T-helper 1 cell treated with Interleukin-12 subunit alpha and Interleukin-12 subunit beta and Interleukin-4 antibody, amounts not matched to agents 30 μg/mL and 1 μg/mL, for 36 hours (primary cell): ENCODE results near the gene UCMA.
"Not testable (repeated sequence)": the region's sequence is repeated elsewhere in the genome, so short reads cannot be mapped to it uniquely, and the experiment has no call there.

Experiments used
- H3K27ac Mint-ChIP-seq: one replicate; pipeline ENCODE4 v1.8.0; 2021; ENCODE audit warnings: mild to moderate bottlenecking, mixed read lengths
- H3K27me3 Mint-ChIP-seq: one replicate; pipeline ENCODE4 v1.8.0; 2021; ENCODE audit warnings: low read depth, mixed read lengths
- H3K36me3 Mint-ChIP-seq: one replicate; pipeline ENCODE4 v1.8.0; 2021; ENCODE audit warnings: low read depth, mixed read lengths
- H3K4me1 Mint-ChIP-seq: one replicate; pipeline ENCODE4 v1.8.0; 2021; ENCODE audit warnings: low read depth, mixed read lengths
- H3K4me3 Mint-ChIP-seq: one replicate; pipeline ENCODE4 v1.8.0; 2021; ENCODE audit warnings: mild to moderate bottlenecking, moderate library complexity, mixed read lengths
- H3K9me3 Mint-ChIP-seq: one replicate; pipeline ENCODE4 v1.8.0; 2021; ENCODE audit warnings: mixed read lengths

Gene UCMA

GRCh38 chr10:13247246-13247645, 13.1 kb upstream of the UCMA start:
- Mint-ChIP-seq H3K27me3 (no peaks in the 10 kb centered on the region), H3K9me3 (no peaks in the 10 kb centered on the region), H3K4me3 (no peak overlapping the region), H3K27ac (no peak overlapping the region), H3K4me1 (no peaks in the 10 kb centered on the region), H3K36me3 (no peaks in the 10 kb centered on the region)

GRCh38 chr10:13242260-13242659, 8.1 kb upstream of the UCMA start:
- not testable (repeated sequence) for H3K9me3 Mint-ChIP-seq, H3K27me3 Mint-ChIP-seq, H3K27ac Mint-ChIP-seq, H3K36me3 Mint-ChIP-seq, H3K4me1 Mint-ChIP-seq, H3K4me3 Mint-ChIP-seq

- H3K36me3 Mint-ChIP-seq: no peaks in the 10 kb centered on the region
These were observed 7.4 kb upstream of the UCMA start for GRCh38 chr10:13241613-13242012.

GRCh38 chr10:13239923-13240322, 5.7 kb upstream of the UCMA start:
- H3K4me3 Mint-ChIP-seq: no peak overlapping the region
- no peaks in the 10 kb centered on the region for H3K27me3 Mint-ChIP-seq
- no peaks in the 10 kb centered on the region for H3K9me3 Mint-ChIP-seq
- H3K4me1 Mint-ChIP-seq: no peaks in the 10 kb centered on the region
- H3K36me3 Mint-ChIP-seq: no peaks in the 10 kb centered on the region
- no peak overlapping the region for H3K27ac Mint-ChIP-seq

More at GRCh38 chr10:13241613-13242012, 7.4 kb upstream of the UCMA start:
- Mint-ChIP-seq H3K27me3 (no peaks in the 10 kb centered on the region), H3K4me1 (no peaks in the 10 kb centered on the region), H3K27ac (no peak overlapping the region), H3K9me3 (no peaks in the 10 kb centered on the region), H3K4me3 (no peak overlapping the region)

GRCh38 chr10:13238271-13239077, 4.3 kb upstream of the UCMA start:
- no peaks in the 10 kb centered on the region for H3K27me3 Mint-ChIP-seq
- no peaks in the 10 kb centered on the region for H3K36me3 Mint-ChIP-seq
- H3K9me3 Mint-ChIP-seq: no peaks in the 10 kb centered on the region
- no peak overlapping the region for H3K4me3 Mint-ChIP-seq
- no peaks in the 10 kb centered on the region for H3K4me1 Mint-ChIP-seq
- no peak overlapping the region for H3K27ac Mint-ChIP-seq

- Mint-ChIP-seq H3K27ac (no peak overlapping the region), H3K4me1 (no peaks in the 10 kb centered on the region), H3K36me3 (no peaks in the 10 kb centered on the region), H3K27me3 (no peaks in the 10 kb centered on the region), H3K4me3 (no peak overlapping the region), H3K9me3 (no peaks in the 10 kb centered on the region)
These were observed 2.5 kb upstream of the UCMA start for GRCh38 chr10:13236638-13237037.

GRCh38 chr10:13234736-13235135, 562 bp upstream of the UCMA start:
- not testable (repeated sequence) for H3K36me3 Mint-ChIP-seq, H3K9me3 Mint-ChIP-seq, H3K4me3 Mint-ChIP-seq, H3K4me1 Mint-ChIP-seq, H3K27me3 Mint-ChIP-seq, H3K27ac Mint-ChIP-seq

GRCh38 chr10:13233358-13233757, 816 bp downstream of the UCMA start:
- Mint-ChIP-seq H3K27ac (no peak overlapping the region), H3K36me3 (no peaks in the 10 kb centered on the region), H3K27me3 (no peaks in the 10 kb centered on the region), H3K4me3 (no peak overlapping the region), H3K9me3 (no peaks in the 10 kb centered on the region), H3K4me1 (no peaks in the 10 kb centered on the region)

- Mint-ChIP-seq H3K4me3 (no peak overlapping the region), H3K27ac (no peak overlapping the region), H3K4me1 (no peaks in the 10 kb centered on the region), H3K9me3 (no peaks in the 10 kb centered on the region), H3K27me3 (no peaks in the 10 kb centered on the region), H3K36me3 (no peaks in the 10 kb centered on the region)
These were observed 2.4 kb downstream of the UCMA start for GRCh38 chr10:13231808-13232207.

- Mint-ChIP-seq H3K4me3 (no peak overlapping the region), H3K36me3 (no peaks in the 10 kb centered on the region)
These were observed 3.0 kb downstream of the UCMA start for GRCh38 chr10:13231190-13231589.

GRCh38 chr10:13227031-13227430, 7.1 kb downstream of the UCMA start:
- H3K36me3 Mint-ChIP-seq: no peaks in the 10 kb centered on the region
- H3K27ac Mint-ChIP-seq: no peak overlapping the region
- H3K4me1 Mint-ChIP-seq: peaks cover 6% of the 10 kb centered on the region
- H3K27me3 Mint-ChIP-seq: no peaks in the 10 kb centered on the region
- no peak overlapping the region for H3K4me3 Mint-ChIP-seq
- no peaks in the 10 kb centered on the region for H3K9me3 Mint-ChIP-seq

More at GRCh38 chr10:13231190-13231589, 3.0 kb downstream of the UCMA start:
- Mint-ChIP-seq H3K27ac (no peak overlapping the region), H3K9me3 (no peaks in the 10 kb centered on the region), H3K4me1 (no peaks in the 10 kb centered on the region), H3K27me3 (no peaks in the 10 kb centered on the region)

GRCh38 chr10:13225601-13226000, 8.6 kb downstream of the UCMA start:
- no peaks in the 10 kb centered on the region for H3K36me3 Mint-ChIP-seq
- no peak overlapping the region for H3K27ac Mint-ChIP-seq
- H3K9me3 Mint-ChIP-seq: no peaks in the 10 kb centered on the region
- no peak overlapping the region for H3K4me3 Mint-ChIP-seq
- no peaks in the 10 kb centered on the region for H3K27me3 Mint-ChIP-seq
- peaks cover 6% of the 10 kb centered on the region for H3K4me1 Mint-ChIP-seq

- H3K4me1 Mint-ChIP-seq: peaks cover 6% of the 10 kb centered on the region
- no peak overlapping the region for H3K27ac Mint-ChIP-seq
- no peaks in the 10 kb centered on the region for H3K36me3 Mint-ChIP-seq
- no peaks in the 10 kb centered on the region for H3K27me3 Mint-ChIP-seq
- H3K4me3 Mint-ChIP-seq: no peak overlapping the region
- no peaks in the 10 kb centered on the region for H3K9me3 Mint-ChIP-seq
These were observed 9.8 kb downstream of the UCMA start for GRCh38 chr10:13224210-13224995.

GRCh38 chr10:13223241-13223640, 10.9 kb downstream of the UCMA start:
- Mint-ChIP-seq H3K4me1 (peaks cover 6% of the 10 kb centered on the region), H3K4me3 (no peak overlapping the region), H3K27me3 (no peaks in the 10 kb centered on the region), H3K9me3 (no peaks in the 10 kb centered on the region), H3K27ac (no peak overlapping the region), H3K36me3 (no peaks in the 10 kb centered on the region)

- no peaks in the 10 kb centered on the region for H3K9me3 Mint-ChIP-seq
- no peak overlapping the region for H3K4me3 Mint-ChIP-seq
- no peaks in the 10 kb centered on the region for H3K36me3 Mint-ChIP-seq
- H3K27ac Mint-ChIP-seq: no peak overlapping the region
- no peaks in the 10 kb centered on the region for H3K27me3 Mint-ChIP-seq
- H3K4me1 Mint-ChIP-seq: peaks cover 6% of the 10 kb centered on the region
These were observed 11.6 kb downstream of the UCMA start for GRCh38 chr10:13222566-13222965.
